WTC11 (cell line): ENCODE data around the gene RHOT2. TPM values are rescaled to one million over a fixed set of nuclear protein-coding genes. Genes with fewer than 3 reads are reported as not detected.
A peak's percentile ranks its signal among the peaks of the same experiment; 100 is the strongest.

Experiments
- ATAC-seq: fragments of 200-7000 bp; cut with Tn5 transposase; 2 replicates; pipeline ENCODE4 v1.10.0; 2021; ENCODE audit warnings: mild to moderate bottlenecking, moderate library complexity
- CTCF ChIA-PET: fragments of 300-600 bp; sonication (Branson Sonifier 250); formaldehyde crosslinking; loops from one replicate; lab custom pipeline; 2021; ENCODE audit warnings: antibody characterized with exemption; lab: Charles Lee
- POLR2A ChIA-PET: fragments of 350-600 bp; sonication (Branson Sonifier 250); formaldehyde crosslinking; loops from one replicate; lab custom pipeline; 2021; ENCODE audit warnings: antibody characterized with exemption; lab: Charles Lee
- DNase-seq: peaks from one replicate; pipeline ENCODE4 v3.0.0; 2021; ENCODE audit warnings: low spot score
- H3K27ac Mint-ChIP-seq: 2 replicates; pipeline ENCODE4 v1.8.0; 2021; ENCODE audit warnings: mixed read lengths
- H3K27me3 Mint-ChIP-seq: 2 replicates; pipeline ENCODE4 v1.8.0; 2021; ENCODE audit warnings: low read depth, mild to moderate bottlenecking, moderate library complexity, mixed read lengths
- H3K36me3 Mint-ChIP-seq: 2 replicates; pipeline ENCODE4 v1.8.0; 2021; ENCODE audit warnings: mixed read lengths
- H3K4me1 Mint-ChIP-seq: 2 replicates; pipeline ENCODE4 v1.8.0; 2022; ENCODE audit warnings: mixed read lengths
- H3K4me3 Mint-ChIP-seq: 2 replicates; pipeline ENCODE4 v1.8.0; 2021; ENCODE audit warnings: mild to moderate bottlenecking, moderate library complexity, mixed read lengths
- H3K9me3 Mint-ChIP-seq: 2 replicates; pipeline ENCODE4 v1.8.0; 2021; ENCODE audit warnings: mixed read lengths
- EMX1 ChIP-seq: fragments of 250-450 bp; sonication (Bioruptor Pico); IDR thresholded peaks from 2 replicates; pipeline ENCODE4 v1.8.0; 2021; ENCODE audit warnings: mild to moderate bottlenecking
- FOXK1 ChIP-seq: sonication (generic); formaldehyde crosslinking; IDR thresholded peaks from 2 replicates; pipeline ENCODE4 v1.8.0; 2022; ENCODE audit warnings: mild to moderate bottlenecking, moderate library complexity, missing genetic modification reagents
- GTF2I ChIP-seq: fragments of 250-450 bp; sonication (Bioruptor Pico); conservative IDR thresholded peaks from 2 replicates; pipeline ENCODE4 v1.4.0; 2021; ENCODE audit warnings: mild to moderate bottlenecking
- NR2C2 ChIP-seq: sonication (generic); formaldehyde crosslinking; IDR thresholded peaks from 2 replicates; pipeline ENCODE4 v1.8.0; 2022; ENCODE audit warnings: mild to moderate bottlenecking, missing genetic modification reagents
- SOX15 ChIP-seq: fragments of 250-450 bp; sonication (Bioruptor Pico); IDR thresholded peaks from 2 replicates; pipeline ENCODE4 v1.9.0; 2021; ENCODE audit warnings: mild to moderate bottlenecking
- ZNF423 ChIP-seq: fragments of 250-450 bp; sonication (Bioruptor Pico); IDR thresholded peaks from 2 replicates; pipeline ENCODE4 v2.1.2; 2022; ENCODE audit warnings: mild to moderate bottlenecking, moderate library complexity
- total RNA-seq: library from RNA; stranded (reverse); gene quantifications from 3 replicates; pipeline ENCODE4 v1.2.3, GENCODE V29; 2021
- TF ChIP-seq, protein P1 (sequence below): fragments of 200-600 bp; IDR thresholded peaks from 2 replicates; pipeline ENCODE4 v1.8.0; 2022; ENCODE audit warnings: antibody characterized with exemption
- TF ChIP-seq, protein P2 (sequence below): sonication (generic); formaldehyde crosslinking; IDR thresholded peaks from 2 replicates; pipeline ENCODE4 v1.8.1; 2023; ENCODE audit warnings: mild to moderate bottlenecking, missing genetic modification reagents, borderline replicate concordance

RHOT2 gene
- total RNA-seq, 1 experiment from 2014 or later: 285 TPM

GRCh38 chr16:717450-718245 is 49.7 kb downstream of the RHOT2 start:
- H3K4me3 Mint-ChIP-seq: no peak overlapping the region
- ATAC-seq: no peak
- no peaks in the 10 kb centered on the region; the same call in 1 of the 2 replicates for H3K36me3 Mint-ChIP-seq
- H3K27me3 Mint-ChIP-seq: peaks cover 32% of the 10 kb centered on the region
- H3K9me3 Mint-ChIP-seq: no peaks in the 10 kb centered on the region
- peaks cover 16% of the 10 kb centered on the region for H3K4me1 Mint-ChIP-seq
- no peak overlapping the region for H3K27ac Mint-ChIP-seq
- POLR2A ChIA-PET: interaction anchor here (1.9 kb wide), 1 partner anchor 83 kb away, joined by 5 read pairs; the partner anchor contains the start of gene GNG13
- CTCF ChIA-PET: interaction anchor here (0.6 to 8.8 kb wide), 3 partner anchors 9 to 20 kb away, joined by 5 to 90 read pairs (median 25); partner anchors contain the start of genes CCDC78 and HAGHL
- no peak for DNase-seq
- TF ChIP-seq, protein P1, sequence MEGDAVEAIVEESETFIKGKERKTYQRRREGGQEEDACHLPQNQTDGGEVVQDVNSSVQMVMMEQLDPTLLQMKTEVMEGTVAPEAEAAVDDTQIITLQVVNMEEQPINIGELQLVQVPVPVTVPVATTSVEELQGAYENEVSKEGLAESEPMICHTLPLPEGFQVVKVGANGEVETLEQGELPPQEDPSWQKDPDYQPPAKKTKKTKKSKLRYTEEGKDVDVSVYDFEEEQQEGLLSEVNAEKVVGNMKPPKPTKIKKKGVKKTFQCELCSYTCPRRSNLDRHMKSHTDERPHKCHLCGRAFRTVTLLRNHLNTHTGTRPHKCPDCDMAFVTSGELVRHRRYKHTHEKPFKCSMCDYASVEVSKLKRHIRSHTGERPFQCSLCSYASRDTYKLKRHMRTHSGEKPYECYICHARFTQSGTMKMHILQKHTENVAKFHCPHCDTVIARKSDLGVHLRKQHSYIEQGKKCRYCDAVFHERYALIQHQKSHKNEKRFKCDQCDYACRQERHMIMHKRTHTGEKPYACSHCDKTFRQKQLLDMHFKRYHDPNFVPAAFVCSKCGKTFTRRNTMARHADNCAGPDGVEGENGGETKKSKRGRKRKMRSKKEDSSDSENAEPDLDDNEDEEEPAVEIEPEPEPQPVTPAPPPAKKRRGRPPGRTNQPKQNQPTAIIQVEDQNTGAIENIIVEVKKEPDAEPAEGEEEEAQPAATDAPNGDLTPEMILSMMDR: no peak
- TF ChIP-seq EMX1 (CRISPR knock-in tag): 0 out of 2 replicates have a peak, but pooled peaks have one; percentile 4

- CTCF ChIA-PET: no interaction called here
Observed at GRCh38 chr16:718389-718788, 50.5 kb downstream of the RHOT2 start.

GRCh38 chr16:718922-719321 is 51.0 kb downstream of the RHOT2 start:
- peaks cover 22% of the 10 kb centered on the region for H3K27me3 Mint-ChIP-seq
- no peaks in the 10 kb centered on the region; the same call in 1 of the 2 replicates for H3K36me3 Mint-ChIP-seq
- DNase-seq (no peak), ATAC-seq (no peak)
- ChIA-PET CTCF (interaction anchor here (1.5 to 2.8 kb wide), 4 partner anchors 9 to 66 kb away, joined by 7 to 19 read pairs (median 10); partner anchors contain the start of gene RHBDL1), POLR2A (no interaction called here)
- no peaks in the 10 kb centered on the region for H3K9me3 Mint-ChIP-seq
- H3K4me3 Mint-ChIP-seq: peak overlapping the region; percentile 45
- H3K4me1 Mint-ChIP-seq: peaks cover 16% of the 10 kb centered on the region
- TF ChIP-seq ZNF423 (CRISPR knock-in tag) (no peak), SOX15 (no peak), NR2C2 (no peak), GTF2I (CRISPR knock-in tag) (no peak)
- TF ChIP-seq, protein P1: no peak
- TF ChIP-seq, protein P2, sequence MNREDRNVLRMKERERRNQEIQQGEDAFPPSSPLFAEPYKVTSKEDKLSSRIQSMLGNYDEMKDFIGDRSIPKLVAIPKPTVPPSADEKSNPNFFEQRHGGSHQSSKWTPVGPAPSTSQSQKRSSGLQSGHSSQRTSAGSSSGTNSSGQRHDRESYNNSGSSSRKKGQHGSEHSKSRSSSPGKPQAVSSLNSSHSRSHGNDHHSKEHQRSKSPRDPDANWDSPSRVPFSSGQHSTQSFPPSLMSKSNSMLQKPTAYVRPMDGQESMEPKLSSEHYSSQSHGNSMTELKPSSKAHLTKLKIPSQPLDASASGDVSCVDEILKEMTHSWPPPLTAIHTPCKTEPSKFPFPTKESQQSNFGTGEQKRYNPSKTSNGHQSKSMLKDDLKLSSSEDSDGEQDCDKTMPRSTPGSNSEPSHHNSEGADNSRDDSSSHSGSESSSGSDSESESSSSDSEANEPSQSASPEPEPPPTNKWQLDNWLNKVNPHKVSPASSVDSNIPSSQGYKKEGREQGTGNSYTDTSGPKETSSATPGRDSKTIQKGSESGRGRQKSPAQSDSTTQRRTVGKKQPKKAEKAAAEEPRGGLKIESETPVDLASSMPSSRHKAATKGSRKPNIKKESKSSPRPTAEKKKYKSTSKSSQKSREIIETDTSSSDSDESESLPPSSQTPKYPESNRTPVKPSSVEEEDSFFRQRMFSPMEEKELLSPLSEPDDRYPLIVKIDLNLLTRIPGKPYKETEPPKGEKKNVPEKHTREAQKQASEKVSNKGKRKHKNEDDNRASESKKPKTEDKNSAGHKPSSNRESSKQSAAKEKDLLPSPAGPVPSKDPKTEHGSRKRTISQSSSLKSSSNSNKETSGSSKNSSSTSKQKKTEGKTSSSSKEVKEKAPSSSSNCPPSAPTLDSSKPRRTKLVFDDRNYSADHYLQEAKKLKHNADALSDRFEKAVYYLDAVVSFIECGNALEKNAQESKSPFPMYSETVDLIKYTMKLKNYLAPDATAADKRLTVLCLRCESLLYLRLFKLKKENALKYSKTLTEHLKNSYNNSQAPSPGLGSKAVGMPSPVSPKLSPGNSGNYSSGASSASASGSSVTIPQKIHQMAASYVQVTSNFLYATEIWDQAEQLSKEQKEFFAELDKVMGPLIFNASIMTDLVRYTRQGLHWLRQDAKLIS: no peak
- H3K27ac Mint-ChIP-seq: no peak overlapping the region

More at GRCh38 chr16:718389-718788, 50.5 kb downstream of the RHOT2 start:
- Mint-ChIP-seq H3K9me3 (no peaks in the 10 kb centered on the region), H3K4me3 (no peak overlapping the region), H3K27ac (no peak overlapping the region), H3K4me1 (peaks cover 16% of the 10 kb centered on the region), H3K27me3 (peaks cover 27% of the 10 kb centered on the region), H3K36me3 (no peaks in the 10 kb centered on the region; the same call in 1 of the 2 replicates)
- TF ChIP-seq EMX1 (CRISPR knock-in tag) (0 out of 2 replicates have a peak, but pooled peaks have one; percentile 7), FOXK1 (CRISPR knock-in tag) (no peak)
- DNase-seq (no peak), ATAC-seq (no peak)
- POLR2A ChIA-PET: no interaction called here
